NCI-H69 (cell line): Measurements from ENCODE around the gene LHFPL2.
"Not testable (repeated sequence)": the region's sequence is repeated elsewhere in the genome, so short reads cannot be mapped to it uniquely, and the experiment has no call there.

Experiments
- DNase-seq: peaks from one replicate; lab custom pipeline; 2025; lab: John Stamatoyannopoulos, UW

LHFPL2 gene

GRCh38 chr5:78648359-78649210 is at the start of gene LHFPL2:
Gene LHFPL2, minus strand, starts transcription at chr5:78648772. Its CDS starts 138,559 bp downstream, at chr5:78510213.
- peak; percentile 77 for DNase-seq

GRCh38 chr5:78696637-78697036 is 48.1 kb upstream of the LHFPL2 start:
- no peak for DNase-seq

- DNase-seq = not testable (repeated sequence)
These were observed 47.5 kb upstream of the LHFPL2 start for GRCh38 chr5:78696052-78696451.

GRCh38 chr5:78693339-78693738 is 44.8 kb upstream of the LHFPL2 start:
- DNase-seq = no peak

GRCh38 chr5:78691084-78691960 is 42.8 kb upstream of the LHFPL2 start:
- DNase-seq = no peak

DNA sequence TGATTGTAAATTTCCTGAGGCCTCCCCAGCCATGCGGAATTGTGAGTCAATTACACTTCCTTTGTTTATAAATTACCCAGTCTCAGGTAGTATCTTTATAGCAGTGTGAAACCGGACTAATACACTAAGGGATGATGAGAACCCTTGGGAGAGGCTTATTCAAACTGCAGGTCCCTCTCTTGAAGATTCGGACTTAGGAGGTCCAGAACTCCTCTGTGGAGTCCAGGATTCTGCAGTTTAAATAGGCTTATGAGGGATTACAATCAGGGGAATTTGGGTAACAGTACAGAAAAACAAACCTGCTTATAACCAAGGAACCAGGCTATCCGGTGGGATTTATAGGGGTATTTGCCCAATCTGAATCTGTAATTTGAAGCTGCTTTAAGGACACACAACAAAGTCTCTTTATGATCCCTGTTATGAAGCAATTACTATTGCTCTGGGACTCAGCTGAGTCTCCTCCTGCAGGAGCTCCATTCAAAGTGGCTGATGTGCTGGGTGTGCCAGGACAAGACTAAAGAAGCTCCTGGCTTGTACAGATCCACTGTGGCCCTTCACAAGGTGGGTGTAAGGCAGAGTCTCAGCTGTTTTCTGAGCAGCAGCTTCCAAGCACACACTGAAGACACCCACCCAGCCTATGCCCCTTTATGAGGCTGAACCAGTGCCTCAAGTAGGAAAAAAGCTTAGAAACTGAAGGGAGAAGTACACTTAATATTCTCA is 41.8 kb upstream of the LHFPL2 start:
- DNase-seq = no peak

- no peak for DNase-seq
These were observed 41.1 kb upstream of the LHFPL2 start for GRCh38 chr5:78689540-78690252.

- not testable (repeated sequence) for DNase-seq
These were observed 38.9 kb upstream of the LHFPL2 start for GRCh38 chr5:78687514-78687913.

- DNase-seq = not testable (repeated sequence)
These were observed 35.3 kb upstream of the LHFPL2 start for GRCh38 chr5:78683905-78684304.

DNA sequence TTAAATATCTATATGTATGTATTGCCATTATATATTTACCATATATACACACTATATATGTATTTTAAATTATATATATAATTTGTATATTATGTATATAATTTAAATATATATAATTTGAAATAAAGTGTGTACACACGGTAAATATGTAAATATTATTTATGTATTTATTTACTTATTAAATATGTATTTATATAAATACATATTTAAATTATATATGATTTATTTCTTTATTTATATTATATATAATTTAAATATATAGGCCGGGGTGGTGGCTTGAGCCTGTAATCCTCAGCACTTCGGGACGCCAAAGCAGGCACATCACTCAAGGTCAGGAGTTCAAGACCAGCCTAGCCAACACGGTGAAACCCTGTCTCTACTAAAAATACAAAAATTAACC is 31.3 kb upstream of the LHFPL2 start:
- no peak for DNase-seq

GRCh38 chr5:78677777-78678668 is 29.5 kb upstream of the LHFPL2 start:
- no peak for DNase-seq

DNA sequence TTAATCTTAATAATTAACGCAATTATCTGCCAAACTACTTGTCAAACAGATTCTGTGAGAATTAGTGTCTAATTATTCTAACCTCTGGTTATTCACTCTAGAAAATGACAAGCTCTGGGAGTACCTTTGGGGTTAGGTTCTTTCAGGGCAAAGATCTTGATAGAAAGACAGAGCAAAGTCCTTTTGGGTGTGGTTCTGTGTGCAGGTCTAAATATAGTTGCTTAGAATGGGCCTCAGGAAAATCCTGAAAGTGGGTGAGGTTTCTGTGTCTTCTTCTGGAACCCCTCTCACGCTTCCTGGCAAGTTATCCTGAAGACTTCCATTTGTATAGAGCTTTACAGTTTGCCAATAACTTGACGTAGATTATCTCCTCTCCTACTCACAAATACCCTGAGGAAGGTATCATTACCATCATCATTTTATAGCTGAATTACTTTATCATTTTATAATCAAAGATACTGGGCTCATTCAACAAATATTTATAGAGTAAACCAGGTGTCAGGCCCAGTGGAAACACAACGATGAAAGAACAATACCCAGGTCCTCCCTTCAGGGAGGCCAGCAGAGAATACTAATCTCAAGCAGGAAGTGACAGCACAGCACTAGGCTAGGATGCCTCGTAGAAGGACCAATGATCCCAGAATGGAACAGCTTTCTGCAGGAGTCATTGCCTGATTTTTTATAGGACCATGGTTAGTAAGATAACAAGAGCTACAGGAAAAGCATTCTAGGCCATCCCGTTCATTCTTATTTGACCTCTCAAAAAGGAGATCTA is 27.6 kb upstream of the LHFPL2 start:
- DNase-seq = no peak

GRCh38 chr5:78673827-78674226 is 25.3 kb upstream of the LHFPL2 start:
- DNase-seq = not testable (repeated sequence)

GRCh38 chr5:78672154-78672553 is 23.6 kb upstream of the LHFPL2 start:
- no peak for DNase-seq

- no peak for DNase-seq
These were observed 23.0 kb upstream of the LHFPL2 start for GRCh38 chr5:78671609-78672008.

DNA sequence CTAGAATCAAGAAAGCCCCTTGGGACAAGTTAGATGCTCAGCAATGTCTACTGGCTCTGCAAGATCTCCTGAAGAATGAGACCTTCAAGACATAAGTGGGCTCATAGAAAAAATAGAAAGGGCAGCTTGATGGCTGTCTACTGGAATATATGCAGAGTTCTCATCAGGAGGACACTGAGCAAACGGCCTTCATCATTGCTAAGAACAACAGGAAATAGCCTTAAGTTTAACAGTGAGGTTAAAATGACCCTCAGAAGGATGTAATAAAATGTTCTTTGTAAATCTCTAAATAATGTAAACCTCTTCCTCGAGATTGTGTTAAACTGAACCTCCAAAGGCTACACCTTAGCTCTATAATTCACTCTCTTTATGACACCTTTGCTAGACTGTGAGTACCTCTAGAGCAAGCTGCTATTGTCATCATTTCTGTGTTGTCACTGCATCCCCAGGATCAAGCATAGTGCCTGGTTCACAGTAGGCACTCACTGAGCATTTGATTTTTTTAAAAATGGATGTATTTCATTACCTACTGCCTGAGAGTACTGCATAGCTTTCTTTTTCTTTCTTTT is 22.2 kb upstream of the LHFPL2 start:
- DNase-seq = no peak

GRCh38 chr5:78669331-78669730 is 20.8 kb upstream of the LHFPL2 start:
- DNase-seq = no peak

GRCh38 chr5:78667461-78668103 is 19.0 kb upstream of the LHFPL2 start:
- DNase-seq = no peak

DNA sequence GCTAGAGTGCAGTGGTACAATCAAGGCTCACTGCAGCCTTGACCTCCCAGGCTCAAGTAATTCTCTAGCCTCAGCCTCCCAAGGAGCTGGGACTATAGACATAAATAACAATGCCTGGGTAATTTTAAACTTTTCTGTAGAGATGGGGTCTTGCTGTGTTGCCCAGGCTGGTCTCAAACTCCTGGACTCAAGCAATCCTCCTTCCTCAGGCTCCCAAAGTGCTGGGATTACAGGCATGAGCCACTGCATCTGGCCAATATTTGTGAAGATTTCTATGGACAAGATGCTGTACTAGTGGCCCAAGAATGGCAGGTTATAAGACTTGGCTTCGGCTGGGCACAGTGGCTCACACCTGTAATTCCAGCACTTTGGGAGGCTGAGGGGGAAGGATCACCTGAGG is 18.4 kb upstream of the LHFPL2 start:
- DNase-seq = not testable (repeated sequence)
